GM23338 (cell line): ENCODE measurements around the gene NQO2. TPM values are rescaled to one million over a fixed set of nuclear protein-coding genes. Genes with fewer than 3 reads are reported as not detected.

Source experiments
- ATAC-seq: fragments of 200-7000 bp; cut with Tn5 transposase; 3 replicates; pipeline ENCODE4 v1.9.1; 2020
- DNase-seq: peaks from one replicate; pipeline ENCODE4 v3.0.0-alpha.2; 2015; ENCODE audit warnings: low spot score
- H2AFZ ChIP-seq: fragments of 200-600 bp; sonication (generic); 2 replicates; pipeline ENCODE4 v1.8.0; 2016; ENCODE audit warnings: antibody characterized with exemption, mild to moderate bottlenecking, moderate library complexity
- H3F3A ChIP-seq: fragments of 200-600 bp; sonication (generic); replicated peaks from 2 replicates; pipeline ENCODE4 v1.8.0; 2017; ENCODE audit warnings: antibody characterized with exemption, mixed run types, low read depth
- H3K27ac ChIP-seq: fragments of 200-600 bp; sonication (generic); 2 replicates; pipeline ENCODE4 v1.6.1; 2016; ENCODE audit warnings: low read depth
- H3K27me3 ChIP-seq: fragments of 200-600 bp; sonication (generic); 2 replicates; pipeline ENCODE4 v1.8.0; 2016; ENCODE audit warnings: mild to moderate bottlenecking, mixed run types, moderate library complexity; ENCODE audit not compliant: insufficient read depth
- H3K36me3 ChIP-seq: fragments of 200-600 bp; sonication (generic); 2 replicates; pipeline ENCODE4 v1.8.0; 2016; ENCODE audit warnings: mild to moderate bottlenecking; ENCODE audit not compliant: insufficient read depth
- H3K4me1 ChIP-seq: fragments of 200-600 bp; sonication (generic); 2 replicates; pipeline ENCODE4 v1.8.0; 2016; ENCODE audit warnings: mild to moderate bottlenecking, moderate library complexity; ENCODE audit not compliant: insufficient read depth
- H3K4me2 ChIP-seq: fragments of 200-600 bp; sonication (generic); 2 replicates; pipeline ENCODE4 v1.7.1; 2017; ENCODE audit warnings: mixed run types
- H3K4me3 ChIP-seq: fragments of 200-600 bp; sonication (generic); 2 replicates; pipeline ENCODE4 v1.6.1; 2016; ENCODE audit warnings: mixed run types
- H3K79me2 ChIP-seq: fragments of 200-600 bp; sonication (generic); replicated peaks from 2 replicates; pipeline ENCODE4 v1.8.0; 2017; ENCODE audit warnings: mild to moderate bottlenecking; ENCODE audit not compliant: insufficient read depth
- H3K9me2 ChIP-seq: fragments of 200-600 bp; sonication (generic); 2 replicates; pipeline ENCODE4 v1.8.0; 2017; ENCODE audit not compliant: insufficient read depth
- H4K20me1 ChIP-seq: fragments of 200-600 bp; sonication (generic); replicated peaks from 2 replicates; pipeline ENCODE4 v1.8.0; 2017; ENCODE audit warnings: mild to moderate bottlenecking; ENCODE audit not compliant: insufficient read depth
- H3K27ac Mint-ChIP-seq: 2 replicates; pipeline ENCODE4 v1.8.0; 2020; ENCODE audit warnings: inconsistent platforms, mild to moderate bottlenecking, moderate library complexity, mixed read lengths
- H3K27me3 Mint-ChIP-seq: 3 replicates; pipeline ENCODE4 v1.8.0; 2022; ENCODE audit warnings: low read depth, mild to moderate bottlenecking, moderate library complexity, mixed read lengths, inconsistent platforms; ENCODE audit not compliant: insufficient read depth, poor library complexity
- H3K36me3 Mint-ChIP-seq: 3 replicates; pipeline ENCODE4 v1.8.0; 2021; ENCODE audit warnings: low read depth, mild to moderate bottlenecking, inconsistent platforms, moderate library complexity, mixed read lengths
- H3K4me1 Mint-ChIP-seq: 3 replicates; pipeline ENCODE4 v1.8.0; 2020; ENCODE audit warnings: mild to moderate bottlenecking, inconsistent platforms, mixed read lengths
- H3K4me3 Mint-ChIP-seq: 3 replicates; pipeline ENCODE4 v1.8.0; 2021; ENCODE audit warnings: moderate library complexity, mild to moderate bottlenecking, inconsistent platforms, mixed read lengths
- H3K9me3 Mint-ChIP-seq: 3 replicates; pipeline ENCODE4 v1.8.0; 2020; ENCODE audit warnings: moderate library complexity, mild to moderate bottlenecking, inconsistent platforms, mixed read lengths
- CTCF ChIP-seq, 2 experiments: fragments of 200-600 bp in 1 of 2; sonication (generic) in 1 of 2; conservative IDR thresholded peaks; 2 replicates each; pipeline versions ENCODE4 v1.5.1 to v1.6.1; 2016 to 2017; ENCODE audit warnings: antibody characterized with exemption in 2 of 2, low read depth in 2 of 2, mild to moderate bottlenecking in 2 of 2, moderate library complexity in 1 of 2
- ETS1 ChIP-seq: IDR thresholded peaks from 2 replicates; pipeline ENCODE4 v1.6.1; 2016; ENCODE audit warnings: antibody characterized with exemption
- EZH2 ChIP-seq: fragments of 200-600 bp; sonication (generic); IDR thresholded peaks from one replicate; pipeline ENCODE4 v1.8.0; 2017; ENCODE audit warnings: antibody characterized with exemption, mild to moderate bottlenecking, low read depth; ENCODE audit not compliant: unreplicated experiment
- EZH2phosphoT487 ChIP-seq: fragments of 200-600 bp; sonication (generic); IDR thresholded peaks from one replicate; pipeline ENCODE4 v1.8.1; 2018; ENCODE audit warnings: antibody characterized with exemption; ENCODE audit not compliant: unreplicated experiment
- JUNB ChIP-seq: IDR thresholded peaks from one replicate; pipeline ENCODE4 v1.6.1; 2016; ENCODE audit warnings: antibody characterized with exemption; ENCODE audit not compliant: unreplicated experiment
- NANOG ChIP-seq: IDR thresholded peaks from 2 replicates; pipeline ENCODE4 v1.6.1; 2016; ENCODE audit warnings: antibody characterized with exemption, borderline replicate concordance
- ZNF331 ChIP-seq: fragments of 250-450 bp; sonication (Bioruptor Pico); IDR thresholded peaks from 2 replicates; pipeline ENCODE4 v1.5.0; 2020; ENCODE audit warnings: low read depth, mild to moderate bottlenecking, moderate library complexity
- polyA plus RNA-seq: library from polyadenylated mRNA; unstranded; fragments of >200 nt; fragmentation: Nextera tagmentation; extraction: Ambion mirVana; gene quantifications from 2 replicates; pipeline ENCODE4 v1.2.1, GENCODE V29; 2016
- total RNA-seq: library from RNA; depleted of rRNA; stranded (reverse); fragments of >200 nt; shearing (Covaris generic); gene quantifications from 2 replicates; pipeline ENCODE4 v1.2.3, GENCODE V29; 2014
- TF ChIP-seq, protein P1 (sequence below): fragments of 250-450 bp; sonication (Bioruptor Pico); IDR thresholded peaks from 2 replicates; pipeline ENCODE4 v1.5.0; 2020; ENCODE audit warnings: mild to moderate bottlenecking, moderate library complexity
- TF ChIP-seq, protein P2 (sequence below): IDR thresholded peaks from one replicate; pipeline ENCODE4 v1.6.1; 2018; ENCODE audit warnings: antibody characterized with exemption; ENCODE audit not compliant: unreplicated experiment

Gene NQO2
- total and polyA plus RNA-seq, 2 experiments from 2014 or later, result 117 to 173 TPM

DNA sequence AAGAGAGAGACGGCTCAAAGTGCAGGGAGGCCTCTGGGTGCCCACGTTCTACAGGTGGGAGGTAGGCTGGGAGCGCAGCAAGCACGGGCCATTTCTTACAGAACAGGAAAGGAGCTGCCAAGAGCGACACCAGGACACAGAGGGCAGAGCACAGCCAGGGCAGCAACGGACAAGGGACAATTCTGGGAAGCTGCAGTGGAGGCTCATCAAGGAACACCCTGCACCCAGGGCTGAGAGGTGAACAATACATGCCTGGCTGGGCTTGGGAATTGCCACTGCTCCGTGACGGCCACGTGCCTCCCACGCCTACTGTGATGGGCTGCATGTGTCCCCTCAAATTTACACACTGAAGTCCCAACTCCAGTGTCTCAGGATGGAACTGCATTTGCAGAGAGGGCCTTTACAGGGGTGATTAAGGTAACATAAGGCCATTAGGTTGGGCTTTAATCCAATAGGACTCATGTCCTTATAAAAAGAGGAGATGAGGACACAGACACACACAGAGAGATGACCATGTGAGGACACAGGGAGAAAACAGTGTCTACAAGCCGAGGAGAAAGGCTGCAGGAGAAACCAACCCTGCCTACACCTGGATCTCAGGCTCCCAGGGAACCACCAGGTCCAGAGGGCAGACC lies 41.9 kb upstream of the NQO2 start:
- H3K27ac ChIP-seq, result no peak overlapping the region
- no peak overlapping the region for H2AFZ ChIP-seq
- TF ChIP-seq, protein P1, sequence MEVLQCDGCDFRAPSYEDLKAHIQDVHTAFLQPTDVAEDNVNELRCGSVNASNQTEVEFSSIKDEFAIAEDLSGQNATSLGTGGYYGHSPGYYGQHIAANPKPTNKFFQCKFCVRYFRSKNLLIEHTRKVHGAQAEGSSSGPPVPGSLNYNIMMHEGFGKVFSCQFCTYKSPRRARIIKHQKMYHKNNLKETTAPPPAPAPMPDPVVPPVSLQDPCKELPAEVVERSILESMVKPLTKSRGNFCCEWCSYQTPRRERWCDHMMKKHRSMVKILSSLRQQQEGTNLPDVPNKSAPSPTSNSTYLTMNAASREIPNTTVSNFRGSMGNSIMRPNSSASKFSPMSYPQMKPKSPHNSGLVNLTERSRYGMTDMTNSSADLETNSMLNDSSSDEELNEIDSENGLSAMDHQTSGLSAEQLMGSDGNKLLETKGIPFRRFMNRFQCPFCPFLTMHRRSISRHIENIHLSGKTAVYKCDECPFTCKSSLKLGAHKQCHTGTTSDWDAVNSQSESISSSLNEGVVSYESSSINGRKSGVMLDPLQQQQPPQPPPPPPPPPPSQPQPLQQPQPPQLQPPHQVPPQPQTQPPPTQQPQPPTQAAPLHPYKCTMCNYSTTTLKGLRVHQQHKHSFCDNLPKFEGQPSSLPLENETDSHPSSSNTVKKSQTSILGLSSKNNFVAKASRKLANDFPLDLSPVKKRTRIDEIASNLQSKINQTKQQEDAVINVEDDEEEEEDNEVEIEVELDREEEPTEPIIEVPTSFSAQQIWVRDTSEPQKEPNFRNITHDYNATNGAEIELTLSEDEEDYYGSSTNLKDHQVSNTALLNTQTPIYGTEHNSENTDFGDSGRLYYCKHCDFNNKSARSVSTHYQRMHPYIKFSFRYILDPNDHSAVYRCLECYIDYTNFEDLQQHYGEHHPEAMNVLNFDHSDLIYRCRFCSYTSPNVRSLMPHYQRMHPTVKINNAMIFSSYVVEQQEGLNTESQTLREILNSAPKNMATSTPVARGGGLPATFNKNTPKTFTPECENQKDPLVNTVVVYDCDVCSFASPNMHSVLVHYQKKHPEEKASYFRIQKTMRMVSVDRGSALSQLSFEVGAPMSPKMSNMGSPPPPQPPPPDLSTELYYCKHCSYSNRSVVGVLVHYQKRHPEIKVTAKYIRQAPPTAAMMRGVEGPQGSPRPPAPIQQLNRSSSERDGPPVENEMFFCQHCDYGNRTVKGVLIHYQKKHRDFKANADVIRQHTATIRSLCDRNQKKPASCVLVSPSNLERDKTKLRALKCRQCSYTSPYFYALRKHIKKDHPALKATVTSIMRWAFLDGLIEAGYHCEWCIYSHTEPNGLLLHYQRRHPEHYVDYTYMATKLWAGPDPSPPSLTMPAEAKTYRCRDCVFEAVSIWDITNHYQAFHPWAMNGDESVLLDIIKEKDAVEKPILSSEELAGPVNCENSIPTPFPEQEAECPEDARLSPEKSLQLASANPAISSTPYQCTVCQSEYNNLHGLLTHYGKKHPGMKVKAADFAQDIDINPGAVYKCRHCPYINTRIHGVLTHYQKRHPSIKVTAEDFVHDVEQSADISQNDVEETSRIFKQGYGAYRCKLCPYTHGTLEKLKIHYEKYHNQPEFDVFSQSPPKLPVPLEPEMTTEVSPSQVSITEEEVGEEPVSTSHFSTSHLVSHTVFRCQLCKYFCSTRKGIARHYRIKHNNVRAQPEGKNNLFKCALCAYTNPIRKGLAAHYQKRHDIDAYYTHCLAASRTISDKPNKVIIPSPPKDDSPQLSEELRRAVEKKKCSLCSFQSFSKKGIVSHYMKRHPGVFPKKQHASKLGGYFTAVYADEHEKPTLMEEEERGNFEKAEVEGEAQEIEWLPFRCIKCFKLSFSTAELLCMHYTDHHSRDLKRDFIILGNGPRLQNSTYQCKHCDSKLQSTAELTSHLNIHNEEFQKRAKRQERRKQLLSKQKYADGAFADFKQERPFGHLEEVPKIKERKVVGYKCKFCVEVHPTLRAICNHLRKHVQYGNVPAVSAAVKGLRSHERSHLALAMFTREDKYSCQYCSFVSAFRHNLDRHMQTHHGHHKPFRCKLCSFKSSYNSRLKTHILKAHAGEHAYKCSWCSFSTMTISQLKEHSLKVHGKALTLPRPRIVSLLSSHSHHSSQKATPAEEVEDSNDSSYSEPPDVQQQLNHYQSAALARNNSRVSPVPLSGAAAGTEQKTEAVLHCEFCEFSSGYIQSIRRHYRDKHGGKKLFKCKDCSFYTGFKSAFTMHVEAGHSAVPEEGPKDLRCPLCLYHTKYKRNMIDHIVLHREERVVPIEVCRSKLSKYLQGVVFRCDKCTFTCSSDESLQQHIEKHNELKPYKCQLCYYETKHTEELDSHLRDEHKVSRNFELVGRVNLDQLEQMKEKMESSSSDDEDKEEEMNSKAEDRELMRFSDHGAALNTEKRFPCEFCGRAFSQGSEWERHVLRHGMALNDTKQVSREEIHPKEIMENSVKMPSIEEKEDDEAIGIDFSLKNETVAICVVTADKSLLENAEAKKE, result no peak
- TF ChIP-seq CTCF (conservative IDR thresholded peaks at IDR 0.05; ENCODE audit: low read depth in 2 of 2), result no peak
- TF ChIP-seq NANOG, result no peak
- no peak for TF ChIP-seq EZH2
- no peak for TF ChIP-seq JUNB
- TF ChIP-seq EZH2phosphoT487, result no peak
- TF ChIP-seq ZNF331 (CRISPR knock-in tag), result no peak
- no peak for TF ChIP-seq ETS1
- TF ChIP-seq, protein P2, sequence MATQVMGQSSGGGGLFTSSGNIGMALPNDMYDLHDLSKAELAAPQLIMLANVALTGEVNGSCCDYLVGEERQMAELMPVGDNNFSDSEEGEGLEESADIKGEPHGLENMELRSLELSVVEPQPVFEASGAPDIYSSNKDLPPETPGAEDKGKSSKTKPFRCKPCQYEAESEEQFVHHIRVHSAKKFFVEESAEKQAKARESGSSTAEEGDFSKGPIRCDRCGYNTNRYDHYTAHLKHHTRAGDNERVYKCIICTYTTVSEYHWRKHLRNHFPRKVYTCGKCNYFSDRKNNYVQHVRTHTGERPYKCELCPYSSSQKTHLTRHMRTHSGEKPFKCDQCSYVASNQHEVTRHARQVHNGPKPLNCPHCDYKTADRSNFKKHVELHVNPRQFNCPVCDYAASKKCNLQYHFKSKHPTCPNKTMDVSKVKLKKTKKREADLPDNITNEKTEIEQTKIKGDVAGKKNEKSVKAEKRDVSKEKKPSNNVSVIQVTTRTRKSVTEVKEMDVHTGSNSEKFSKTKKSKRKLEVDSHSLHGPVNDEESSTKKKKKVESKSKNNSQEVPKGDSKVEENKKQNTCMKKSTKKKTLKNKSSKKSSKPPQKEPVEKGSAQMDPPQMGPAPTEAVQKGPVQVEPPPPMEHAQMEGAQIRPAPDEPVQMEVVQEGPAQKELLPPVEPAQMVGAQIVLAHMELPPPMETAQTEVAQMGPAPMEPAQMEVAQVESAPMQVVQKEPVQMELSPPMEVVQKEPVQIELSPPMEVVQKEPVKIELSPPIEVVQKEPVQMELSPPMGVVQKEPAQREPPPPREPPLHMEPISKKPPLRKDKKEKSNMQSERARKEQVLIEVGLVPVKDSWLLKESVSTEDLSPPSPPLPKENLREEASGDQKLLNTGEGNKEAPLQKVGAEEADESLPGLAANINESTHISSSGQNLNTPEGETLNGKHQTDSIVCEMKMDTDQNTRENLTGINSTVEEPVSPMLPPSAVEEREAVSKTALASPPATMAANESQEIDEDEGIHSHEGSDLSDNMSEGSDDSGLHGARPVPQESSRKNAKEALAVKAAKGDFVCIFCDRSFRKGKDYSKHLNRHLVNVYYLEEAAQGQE, result no peak
- peaks cover 25% of the 10 kb centered on the region for H3F3A ChIP-seq
- no peak for ATAC-seq
- no peaks in the 10 kb centered on the region for H3K9me2 ChIP-seq
- H3K4me2 ChIP-seq, result no peak overlapping the region
- Mint-ChIP-seq H3K4me1 (peaks cover 44% of the 10 kb centered on the region), H3K36me3 (no peaks in the 10 kb centered on the region), H3K27me3 (peaks cover 3% of the 10 kb centered on the region), H3K9me3 (no peaks in the 10 kb centered on the region), H3K4me3 (no peak overlapping the region), H3K27ac (no peak overlapping the region)
- DNase-seq, result no peak
- H3K4me3 ChIP-seq, result no peak overlapping the region
- H3K27me3 ChIP-seq, result no peaks in the 10 kb centered on the region
- no peaks in the 10 kb centered on the region for H3K36me3 ChIP-seq
- peaks cover 42% of the 10 kb centered on the region for H3K4me1 ChIP-seq
- H3K79me2 ChIP-seq, result no peaks in the 10 kb centered on the region
- no peaks in the 10 kb centered on the region for H4K20me1 ChIP-seq
